Fibroblast of skin of right quadriceps (primary cell): ENCODE measurements around the gene OVOL3.
"Not testable (repeated sequence)": the region's sequence is repeated elsewhere in the genome, so short reads cannot be mapped to it uniquely, and the experiment has no call there.

ENCODE experiments used
- DNase-seq: peaks from one replicate; pipeline ENCODE4 v3.0.0-alpha.2; 2013

The OVOL3 gene

GRCh38 chr19:36110487-36111199 is at the start of gene OVOL3:
Gene OVOL3, plus strand, starts transcription at chr19:36111143. Its CDS starts 60 bp downstream, at chr19:36111203.
- DNase-seq: no peak

GRCh38 chr19:36061367-36061766 is 49.6 kb upstream of the OVOL3 start:
- DNase-seq: no peak

GRCh38 chr19:36064826-36065225 is 46.1 kb upstream of the OVOL3 start:
- no peak for DNase-seq

- no peak for DNase-seq
Measured at GRCh38 chr19:36067681-36068080, 43.3 kb upstream of the OVOL3 start.

GRCh38 chr19:36068810-36069499 is 42.0 kb upstream of the OVOL3 start:
- DNase-seq: not testable (repeated sequence)

- DNase-seq: no peak
Measured at GRCh38 chr19:36072081-36072480, 38.9 kb upstream of the OVOL3 start.

- DNase-seq: no peak
Measured at GRCh38 chr19:36073121-36073876, 37.6 kb upstream of the OVOL3 start.

GRCh38 chr19:36079389-36079945 is 31.5 kb upstream of the OVOL3 start:
- no peak for DNase-seq

GRCh38 chr19:36081385-36081784 is 29.6 kb upstream of the OVOL3 start:
- no peak for DNase-seq

- DNase-seq: peak; percentile 8
Measured at GRCh38 chr19:36081894-36082293, 29.0 kb upstream of the OVOL3 start.

GRCh38 chr19:36082916-36083315 is 28.0 kb upstream of the OVOL3 start:
- no peak for DNase-seq

GRCh38 chr19:36084231-36085009 is 26.5 kb upstream of the OVOL3 start:
- DNase-seq: no peak

- no peak for DNase-seq
Measured at GRCh38 chr19:36086326-36086725, 24.6 kb upstream of the OVOL3 start.

- no peak for DNase-seq
Measured at GRCh38 chr19:36089847-36090246, 21.1 kb upstream of the OVOL3 start.

- no peak for DNase-seq
Measured at GRCh38 chr19:36090910-36091695, 19.8 kb upstream of the OVOL3 start.

GRCh38 chr19:36092566-36092965 is 18.4 kb upstream of the OVOL3 start:
- DNase-seq: no peak

- no peak for DNase-seq
Measured at GRCh38 chr19:36093146-36093662, 17.7 kb upstream of the OVOL3 start.

- no peak for DNase-seq
Measured at GRCh38 chr19:36093687-36094086, 17.3 kb upstream of the OVOL3 start.

GRCh38 chr19:36097036-36097435 is 13.9 kb upstream of the OVOL3 start:
- DNase-seq: no peak

- no peak for DNase-seq
Measured at GRCh38 chr19:36099166-36099785, 11.7 kb upstream of the OVOL3 start.

GRCh38 chr19:36100476-36100875 is 10.5 kb upstream of the OVOL3 start:
- DNase-seq: no peak
